ENCODE data around the gene GSDME. TPM values are rescaled to one million over a fixed set of nuclear protein-coding genes. Genes with fewer than 3 reads are reported as not detected.

GSDME gene
- total RNA-seq, 1 donor from 2014 or later = 10.4 TPM

DNA sequence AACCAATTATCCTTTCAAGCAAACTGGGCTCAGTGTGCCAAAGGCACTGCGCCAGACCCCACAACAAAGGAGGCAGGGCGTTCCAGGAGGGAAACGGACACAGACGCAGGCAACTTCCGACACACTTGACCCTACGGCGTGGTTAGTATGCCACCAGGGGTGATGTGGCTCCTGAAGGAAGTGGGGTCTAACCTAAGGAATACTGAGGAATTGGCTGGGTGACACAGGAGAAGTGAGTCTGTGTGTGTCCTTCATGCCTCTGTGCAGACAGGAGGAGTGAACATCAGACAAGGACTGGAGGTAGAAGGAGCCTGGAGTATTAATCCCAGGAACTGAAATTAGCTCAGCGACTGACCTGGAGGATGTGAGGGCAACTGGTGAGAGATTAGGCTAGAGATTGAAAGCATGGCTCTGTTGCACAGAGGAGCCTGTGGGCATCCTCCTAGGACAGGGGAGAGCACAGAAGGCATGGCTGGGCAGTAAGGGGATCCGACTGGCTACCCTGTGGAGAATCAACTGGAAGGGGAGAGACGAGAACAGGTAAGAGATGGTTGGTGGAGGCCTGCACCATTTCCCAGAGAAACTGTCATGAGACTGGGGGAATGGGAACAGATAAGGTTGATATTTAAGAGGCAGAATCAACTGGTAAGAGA is 27.8 kb downstream of the GSDME start:
- peaks cover 35% of the 10 kb centered on the region for H3K4me1 Mint-ChIP-seq
- intact Hi-C loops (cut with micrococcal nuclease) = no loop called here

DNA sequence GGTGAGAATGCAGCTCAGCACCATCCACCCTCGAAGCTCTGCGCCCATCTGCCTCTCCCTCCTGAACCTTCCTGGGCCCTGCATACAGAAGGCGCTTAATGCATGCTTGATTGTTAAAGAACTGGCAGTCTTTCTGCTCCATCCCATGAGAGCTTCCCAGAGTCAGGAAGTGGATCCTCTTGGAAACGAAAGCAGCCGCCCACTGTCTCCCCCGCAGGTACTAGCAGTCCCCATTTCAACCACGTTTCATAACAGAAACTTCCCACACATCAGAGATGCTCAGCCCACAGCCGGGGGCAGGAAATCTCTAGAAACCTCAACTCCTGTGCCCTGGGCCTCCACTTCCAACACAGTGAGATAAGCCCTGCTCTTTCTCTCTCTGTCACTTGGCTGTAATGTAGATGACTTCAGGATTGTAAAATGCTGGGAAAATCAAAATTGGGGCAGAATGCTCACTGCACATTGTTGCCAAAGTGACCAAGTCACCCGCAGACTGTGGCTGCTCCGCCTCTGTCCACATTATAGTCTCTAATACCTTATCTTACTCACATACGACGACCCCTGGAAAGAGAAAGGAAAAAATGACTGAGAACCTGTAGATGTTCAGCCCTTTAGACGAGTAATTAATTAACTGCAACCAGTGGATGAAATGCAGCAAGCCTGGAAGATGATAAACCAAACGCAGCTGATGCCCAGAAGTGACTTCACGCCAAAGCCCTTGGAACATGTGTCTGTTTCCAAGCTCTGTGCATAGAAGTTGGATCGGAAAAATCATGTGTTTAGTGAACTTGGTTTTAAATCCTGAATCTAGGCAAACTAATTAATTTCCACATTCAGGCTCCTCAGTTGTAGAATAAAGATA is 28.5 kb downstream of the GSDME start:
- Mint-ChIP-seq H3K27ac (peak overlapping the region; percentile 69), H3K4me3 (peak overlapping the region; percentile 61), H3K27me3 (peaks cover 2% of the 10 kb centered on the region), H3K9me3 (no peaks in the 10 kb centered on the region), H3K36me3 (ENCODE audit: low read depth) (no peaks in the 10 kb centered on the region), H3K4me1 (peaks cover 35% of the 10 kb centered on the region)
- intact Hi-C loops (cut with micrococcal nuclease) = loop anchor here (1.0 kb wide), 1 partner anchor 27 kb away; no protein-coding TSS in a partner anchor
- DNase-seq = peak; percentile 77

More for the DNA sequence above, 27.8 kb downstream of the GSDME start:
- Mint-ChIP-seq H3K27ac (no peak overlapping the region), H3K4me3 (no peak overlapping the region), H3K27me3 (peaks cover 2% of the 10 kb centered on the region), H3K9me3 (peaks cover under 1% of the 10 kb centered on the region), H3K36me3 (ENCODE audit: low read depth) (no peaks in the 10 kb centered on the region)
- no peak for DNase-seq

GRCh38 chr7:24728121-24728500 is 29.2 kb downstream of the GSDME start:
- Mint-ChIP-seq H3K27me3 (peaks cover 3% of the 10 kb centered on the region), H3K4me3 (no peak overlapping the region), H3K4me1 (peaks cover 35% of the 10 kb centered on the region), H3K36me3 (ENCODE audit: low read depth) (no peaks in the 10 kb centered on the region), H3K9me3 (no peaks in the 10 kb centered on the region), H3K27ac (no peak overlapping the region)
- intact Hi-C loops (cut with micrococcal nuclease) = loop anchor here (1.0 kb wide), 1 partner anchor 27 kb away; no protein-coding TSS in a partner anchor
- DNase-seq = no peak

GRCh38 chr7:24727154-24728120 is 29.8 kb downstream of the GSDME start:
- Mint-ChIP-seq H3K9me3 (no peaks in the 10 kb centered on the region), H3K4me1 (peaks cover 35% of the 10 kb centered on the region), H3K36me3 (ENCODE audit: low read depth) (no peaks in the 10 kb centered on the region), H3K27ac (peak overlapping the region; percentile 45), H3K4me3 (peak overlapping the region; percentile 39), H3K27me3 (peaks cover 3% of the 10 kb centered on the region)
- DNase-seq = peak; percentile 68
- intact Hi-C loops (cut with micrococcal nuclease) = loop anchor here (1.0 kb wide), 1 partner anchor 28 kb away; no protein-coding TSS in a partner anchor

DNA sequence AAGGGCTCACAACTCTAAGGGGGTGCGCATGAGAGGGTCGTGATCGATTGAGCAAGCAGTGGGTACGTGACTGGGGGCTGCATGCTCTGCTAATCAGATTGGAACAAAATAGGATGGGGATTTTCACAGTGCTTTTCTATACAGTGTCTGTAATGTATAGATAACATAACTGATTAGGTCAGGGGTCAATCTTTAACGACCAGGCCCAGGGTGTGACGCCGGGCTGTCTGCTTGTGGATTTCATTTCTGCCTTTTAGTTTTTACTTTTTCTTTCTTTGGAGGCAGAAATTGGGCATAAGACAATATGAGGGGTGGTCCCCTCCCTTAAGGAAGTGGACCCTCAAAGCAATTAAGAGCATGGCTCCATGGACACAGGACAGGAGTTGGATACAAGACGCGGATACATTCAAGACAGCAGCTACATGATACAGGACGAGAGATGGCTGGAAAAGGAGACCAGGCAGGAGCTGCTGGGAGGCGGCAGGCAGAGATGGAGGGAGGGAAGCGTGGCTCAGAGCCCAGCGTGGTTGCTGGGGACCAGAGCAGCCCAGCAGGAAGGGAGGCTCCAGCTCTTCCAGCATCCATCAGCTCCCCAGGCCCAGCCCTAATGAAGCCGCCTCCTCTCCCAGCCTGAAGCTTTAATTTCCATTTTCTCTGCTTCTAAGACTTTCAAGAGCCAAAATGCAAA is 31.6 kb downstream of the GSDME start:
- Mint-ChIP-seq H3K9me3 (no peaks in the 10 kb centered on the region), H3K36me3 (ENCODE audit: low read depth) (no peaks in the 10 kb centered on the region), H3K4me3 (no peak overlapping the region), H3K4me1 (peaks cover 35% of the 10 kb centered on the region), H3K27ac (no peak overlapping the region), H3K27me3 (peaks cover 3% of the 10 kb centered on the region)
- intact Hi-C loops (cut with micrococcal nuclease) = no loop called here
- DNase-seq = no peak

DNA sequence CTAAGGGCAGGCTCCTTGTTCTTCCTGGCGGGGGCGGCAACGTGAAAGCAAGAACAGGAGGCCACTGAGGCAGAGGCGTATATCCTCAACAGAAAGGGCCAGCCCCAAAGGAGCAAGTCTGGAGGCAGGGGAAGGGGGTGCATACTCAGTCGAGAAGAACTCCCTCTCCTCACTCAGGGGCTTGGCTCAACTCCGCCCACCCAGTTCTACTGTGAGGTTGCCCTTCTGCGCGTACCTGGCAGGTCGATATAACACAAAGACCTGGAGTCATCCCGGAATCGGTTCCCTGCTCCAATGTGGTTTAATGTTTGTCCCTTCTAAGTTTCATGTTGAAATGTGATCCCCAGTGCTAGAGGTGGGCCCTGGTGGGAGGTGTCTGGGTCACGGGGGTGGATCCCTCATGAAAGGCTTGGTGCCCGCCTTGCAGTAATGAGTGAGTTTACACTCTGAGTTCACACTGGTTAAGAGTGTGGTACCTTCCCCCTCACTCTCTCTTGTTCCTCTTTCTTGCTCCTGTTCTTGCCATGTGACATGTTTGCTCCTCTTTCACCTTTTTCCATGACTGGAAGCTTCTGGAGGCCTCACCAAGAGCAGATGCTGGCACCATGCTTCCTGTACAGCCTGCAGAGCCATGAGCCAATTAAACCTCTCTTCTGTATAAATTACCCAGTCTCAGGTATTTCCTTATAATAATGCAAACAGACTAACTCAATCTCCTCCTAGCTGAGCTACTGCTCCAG is 32.6 kb downstream of the GSDME start:
- H3K9me3 Mint-ChIP-seq = no peaks in the 10 kb centered on the region
- H3K27ac Mint-ChIP-seq = no peak overlapping the region
- H3K4me1 Mint-ChIP-seq = peaks cover 29% of the 10 kb centered on the region
- no peak overlapping the region for H3K4me3 Mint-ChIP-seq
- no peaks in the 10 kb centered on the region for H3K36me3 Mint-ChIP-seq (ENCODE audit: low read depth)
- intact Hi-C loops (cut with micrococcal nuclease) = no loop called here
- H3K27me3 Mint-ChIP-seq = peaks cover 2% of the 10 kb centered on the region
- DNase-seq = no peak

DNA sequence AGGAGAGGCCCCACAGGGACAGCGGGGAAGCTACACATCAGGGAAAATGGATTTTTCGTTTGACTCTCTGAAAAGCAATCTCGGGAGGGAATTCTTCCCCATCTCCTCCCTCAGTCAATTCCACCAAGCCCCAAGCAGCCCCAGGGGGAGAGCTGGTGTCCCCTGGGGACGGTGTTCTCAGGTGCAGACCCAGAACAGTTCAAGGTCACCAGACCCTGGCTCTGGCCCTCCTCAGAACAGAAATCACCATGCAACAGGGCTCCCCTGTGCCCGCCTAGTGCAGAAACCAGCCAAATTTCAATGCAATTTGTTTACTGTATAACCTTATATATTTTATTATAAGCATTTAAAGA is 34.1 kb downstream of the GSDME start:
- peaks cover 14% of the 10 kb centered on the region for H3K4me1 Mint-ChIP-seq
- H3K9me3 Mint-ChIP-seq = no peaks in the 10 kb centered on the region
- no peaks in the 10 kb centered on the region for H3K36me3 Mint-ChIP-seq (ENCODE audit: low read depth)
- H3K27me3 Mint-ChIP-seq = peaks cover 2% of the 10 kb centered on the region
- intact Hi-C loops (cut with micrococcal nuclease) = no loop called here
- no peak overlapping the region for H3K27ac Mint-ChIP-seq
- no peak overlapping the region for H3K4me3 Mint-ChIP-seq
- DNase-seq = no peak

DNA sequence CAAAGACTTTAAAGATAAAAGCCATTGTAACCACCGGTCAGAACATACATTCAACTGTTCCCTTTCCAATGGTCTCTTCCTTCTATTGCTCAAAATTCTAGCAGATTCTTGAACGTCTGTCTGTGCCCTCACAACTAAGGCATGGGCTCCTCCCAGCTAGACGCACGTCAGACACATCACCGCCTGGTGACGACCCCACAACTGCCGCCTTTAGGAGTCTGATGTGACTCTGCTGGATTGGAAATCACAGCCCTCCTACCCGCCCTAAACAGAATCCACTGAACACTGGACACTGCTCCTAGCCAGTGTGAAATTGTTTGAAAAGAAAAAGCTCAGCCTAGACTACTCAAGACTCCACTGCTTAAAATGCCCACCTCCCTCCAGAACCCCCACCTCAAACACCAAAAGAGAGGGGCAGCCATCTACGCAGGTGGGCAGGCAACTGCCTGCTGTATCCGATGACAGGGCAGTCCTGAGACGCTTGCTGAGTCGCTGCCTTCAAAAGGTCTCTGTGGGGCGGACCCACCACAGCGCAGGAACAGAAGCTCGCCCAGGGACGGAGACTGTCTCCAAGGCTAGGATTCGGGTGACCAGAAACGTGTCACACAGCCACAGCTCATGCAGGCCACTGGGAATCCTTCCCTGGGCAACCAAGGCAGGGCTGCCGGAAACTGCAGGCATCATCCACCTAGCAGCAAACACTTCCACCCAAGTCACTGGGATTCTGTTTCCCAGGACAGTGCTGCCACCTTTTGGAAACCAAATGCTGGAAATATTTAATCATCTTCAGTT is 34.7 kb downstream of the GSDME start:
- intact Hi-C loops (cut with micrococcal nuclease) = no loop called here
- H3K4me1 Mint-ChIP-seq = peaks cover 11% of the 10 kb centered on the region
- H3K4me3 Mint-ChIP-seq = no peak overlapping the region
- H3K27ac Mint-ChIP-seq = no peak overlapping the region
- no peaks in the 10 kb centered on the region for H3K36me3 Mint-ChIP-seq (ENCODE audit: low read depth)
- H3K9me3 Mint-ChIP-seq = no peaks in the 10 kb centered on the region
- peaks cover 2% of the 10 kb centered on the region for H3K27me3 Mint-ChIP-seq
- no peak for DNase-seq

- Mint-ChIP-seq H3K27ac (no peak overlapping the region), H3K4me3 (no peak overlapping the region), H3K27me3 (peaks cover 2% of the 10 kb centered on the region), H3K9me3 (no peaks in the 10 kb centered on the region), H3K36me3 (ENCODE audit: low read depth) (no peaks in the 10 kb centered on the region), H3K4me1 (peaks cover 2% of the 10 kb centered on the region)
- DNase-seq = no peak
- intact Hi-C loops (cut with micrococcal nuclease) = no loop called here
These were observed 35.7 kb downstream of the GSDME start for GRCh38 chr7:24721481-24722001.

DNA sequence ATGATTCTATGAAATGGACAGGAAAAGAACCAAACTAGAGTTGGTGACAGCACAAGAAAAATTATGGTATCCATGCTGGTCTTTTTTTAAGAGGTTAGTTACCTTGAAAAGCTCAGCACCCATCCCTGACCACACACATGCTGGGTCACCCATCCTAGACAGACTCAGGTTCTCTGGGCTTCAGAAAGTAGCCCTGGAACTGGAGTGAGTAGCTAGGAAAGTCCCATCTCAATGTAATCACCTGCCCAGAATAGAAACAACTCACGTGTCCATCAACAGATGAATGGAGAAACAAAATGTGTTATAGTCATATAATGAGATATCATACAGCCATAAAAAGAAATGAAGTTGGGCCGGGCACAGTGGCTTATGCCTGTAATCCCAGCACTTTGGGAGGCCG is 37.0 kb downstream of the GSDME start:
- H3K27ac Mint-ChIP-seq = no peak overlapping the region
- no peaks in the 10 kb centered on the region for H3K9me3 Mint-ChIP-seq
- no peak for DNase-seq
- peaks cover 7% of the 10 kb centered on the region for H3K4me1 Mint-ChIP-seq
- peaks cover 2% of the 10 kb centered on the region for H3K27me3 Mint-ChIP-seq
- intact Hi-C loops (cut with micrococcal nuclease) = no loop called here
- H3K36me3 Mint-ChIP-seq (ENCODE audit: low read depth) = no peaks in the 10 kb centered on the region
- no peak overlapping the region for H3K4me3 Mint-ChIP-seq

GRCh38 chr7:24718977-24719491 is 38.2 kb downstream of the GSDME start:
- H3K4me1 Mint-ChIP-seq = peaks cover 7% of the 10 kb centered on the region
- DNase-seq = no peak
- no peak overlapping the region for H3K4me3 Mint-ChIP-seq
- H3K27ac Mint-ChIP-seq = no peak overlapping the region
- no peaks in the 10 kb centered on the region for H3K36me3 Mint-ChIP-seq (ENCODE audit: low read depth)
- H3K27me3 Mint-ChIP-seq = peaks cover 2% of the 10 kb centered on the region
- intact Hi-C loops (cut with micrococcal nuclease) = no loop called here
- no peaks in the 10 kb centered on the region for H3K9me3 Mint-ChIP-seq

DNA sequence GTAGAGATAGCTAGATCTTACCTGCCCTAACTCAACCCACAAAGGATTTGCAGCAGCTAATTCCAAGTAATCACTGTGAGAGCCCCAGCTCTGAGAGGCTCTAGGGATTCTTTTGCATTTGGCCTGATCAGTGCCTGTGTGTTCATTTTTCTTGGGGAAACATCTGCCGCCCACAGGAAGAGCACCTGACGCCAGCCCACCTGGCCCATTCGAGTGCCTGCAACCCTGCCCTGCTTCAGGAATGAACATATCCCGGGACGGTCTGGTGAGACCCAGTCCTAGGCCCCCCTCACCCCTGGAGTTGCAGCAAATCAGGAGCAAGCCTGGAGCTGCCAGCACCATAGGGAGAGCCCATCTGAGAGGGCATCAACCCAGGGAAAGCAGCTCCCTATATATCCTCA is 38.8 kb downstream of the GSDME start:
- no peak for DNase-seq
- Mint-ChIP-seq H3K36me3 (ENCODE audit: low read depth) (no peaks in the 10 kb centered on the region), H3K27ac (no peak overlapping the region), H3K4me1 (peaks cover 7% of the 10 kb centered on the region), H3K27me3 (no peaks in the 10 kb centered on the region), H3K9me3 (no peaks in the 10 kb centered on the region), H3K4me3 (no peak overlapping the region)
- intact Hi-C loops (cut with micrococcal nuclease) = no loop called here
